GM19023 (cell line): ENCODE data around the gene PHLPP2.

ENCODE experiments used
- ATAC-seq: cut with Tn5 transposase; IDR thresholded peaks from one replicate; pipeline ENCODE4 v1.9.1; 2021; ENCODE audit warnings: mild to moderate bottlenecking, moderate library complexity; ENCODE audit not compliant: unreplicated experiment

The PHLPP2 gene

DNA sequence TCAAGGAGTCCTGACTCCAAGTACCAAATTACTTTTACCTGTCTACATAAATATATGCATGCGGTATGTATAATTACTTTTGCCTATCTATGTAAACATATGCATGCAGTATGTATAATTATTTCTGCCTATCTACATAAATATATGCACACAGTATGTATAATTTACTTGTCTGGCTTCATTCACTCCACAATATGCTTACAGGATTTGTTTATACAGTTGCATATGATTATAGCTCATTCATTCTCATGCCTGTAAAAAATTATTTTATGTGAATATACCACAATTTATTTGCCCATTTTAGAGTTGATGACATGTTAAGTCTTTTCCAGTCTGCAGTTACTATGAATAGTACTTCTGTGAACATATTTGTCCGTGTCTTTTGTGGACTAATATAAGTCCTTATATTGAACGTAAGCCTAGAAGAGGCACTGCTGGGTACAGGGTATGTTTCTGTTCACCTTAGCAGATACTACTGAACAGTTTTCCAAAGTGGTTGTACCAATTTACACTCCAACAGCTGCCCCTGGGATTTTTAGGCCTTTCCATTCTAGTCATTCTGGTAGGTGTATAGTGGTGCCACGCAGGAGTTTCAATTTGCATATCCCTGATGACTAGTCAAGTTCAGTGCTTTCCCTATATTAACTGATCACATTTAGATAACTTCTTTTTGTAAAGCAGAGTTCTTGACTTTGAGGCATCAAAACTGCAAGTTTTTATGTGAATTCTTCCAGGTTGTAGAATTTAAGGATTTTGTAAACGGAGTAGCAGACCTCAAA lies 51.5 kb downstream of the PHLPP2 start:
- ATAC-seq: no peak

GRCh38 chr16:71672125-71672524 lies 52.4 kb downstream of the PHLPP2 start:
- ATAC-seq: no peak

DNA sequence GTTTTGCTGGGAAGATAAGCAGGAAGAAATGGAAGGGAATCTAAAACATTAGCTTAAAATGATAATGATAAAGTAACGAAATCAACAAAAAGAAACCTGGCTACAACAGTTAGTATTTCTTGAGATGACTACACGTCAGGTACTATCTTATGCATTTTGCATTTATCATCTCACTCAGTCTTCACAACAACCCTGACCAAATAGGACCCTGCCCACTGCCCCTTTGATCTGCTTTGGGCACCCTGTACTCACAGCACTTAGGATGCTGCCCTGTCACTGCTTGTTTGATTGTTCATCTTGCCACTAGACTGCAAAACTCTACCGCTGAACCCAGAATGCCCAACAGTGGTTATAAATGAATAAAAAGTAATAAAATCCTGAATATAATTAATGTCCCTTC lies 53.3 kb downstream of the PHLPP2 start:
- ATAC-seq: no peak

DNA sequence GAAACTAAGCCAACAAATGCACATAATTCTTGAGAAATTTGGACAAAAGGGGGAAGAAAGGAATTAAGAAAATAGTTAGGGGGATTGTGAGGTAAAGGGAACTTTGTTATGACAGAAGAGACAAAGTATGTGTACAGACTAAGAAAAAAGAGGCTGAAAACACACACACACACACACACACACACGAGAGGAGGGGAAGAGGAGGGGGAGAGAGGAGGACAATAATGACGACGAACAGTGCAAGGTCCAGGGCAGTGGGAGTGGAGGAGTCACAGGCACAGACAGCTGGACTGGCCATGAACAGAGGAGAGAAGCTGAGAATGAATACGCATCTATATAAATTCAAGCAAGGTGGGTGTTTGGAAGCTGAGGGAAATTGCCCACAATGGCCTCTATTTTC lies 54.0 kb downstream of the PHLPP2 start:
- no peak for ATAC-seq

DNA sequence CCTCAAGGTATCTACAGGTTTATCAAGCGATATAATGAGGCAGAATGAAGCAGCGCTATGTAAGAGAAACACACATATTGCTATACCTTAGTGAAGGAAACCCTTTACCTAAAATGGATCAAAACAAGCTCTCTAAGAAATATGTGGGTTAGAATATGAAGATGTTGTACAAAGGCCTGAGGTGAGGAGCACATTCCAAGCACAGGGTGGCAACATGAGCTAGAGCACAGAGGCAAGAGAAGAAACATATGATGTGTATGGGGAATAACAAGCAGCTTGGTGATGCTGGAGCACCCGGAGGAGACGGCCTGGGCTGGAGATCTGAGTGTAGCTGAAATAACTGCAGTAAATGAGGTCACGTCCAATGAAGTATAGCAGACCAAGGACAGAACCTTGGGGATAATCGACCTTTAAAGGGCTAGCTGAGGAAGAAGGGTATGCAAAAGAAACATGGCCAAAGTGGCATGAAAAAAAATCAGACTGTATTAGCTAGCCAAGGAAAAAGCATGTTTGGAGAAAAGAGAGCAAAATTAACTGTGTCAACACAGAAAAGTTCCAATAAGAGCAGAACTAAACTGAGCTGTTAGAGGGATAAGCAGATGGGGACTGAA lies 54.5 kb downstream of the PHLPP2 start:
- no peak for ATAC-seq

GRCh38 chr16:71666928-71667707 lies 57.4 kb downstream of the PHLPP2 start:
- ATAC-seq: no peak

DNA sequence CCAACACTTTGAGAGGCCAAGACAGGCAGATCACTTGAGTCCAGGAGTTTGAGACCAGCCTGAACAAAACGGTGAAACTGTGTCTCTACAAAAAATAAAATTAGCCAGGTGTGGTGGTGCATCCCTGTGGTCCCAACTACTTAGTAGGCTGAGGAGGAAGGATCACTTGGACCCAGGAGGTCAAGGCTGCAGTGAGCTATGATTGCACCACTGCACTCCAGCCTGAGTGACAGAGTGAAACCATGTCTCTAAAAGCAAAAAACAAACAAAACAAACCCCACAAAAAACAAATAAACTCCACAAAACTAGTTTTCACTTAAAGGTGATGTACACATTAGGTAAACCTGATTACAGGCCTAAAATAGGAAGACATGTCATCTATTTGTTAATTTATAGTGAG lies 58.2 kb downstream of the PHLPP2 start:
- no peak for ATAC-seq

DNA sequence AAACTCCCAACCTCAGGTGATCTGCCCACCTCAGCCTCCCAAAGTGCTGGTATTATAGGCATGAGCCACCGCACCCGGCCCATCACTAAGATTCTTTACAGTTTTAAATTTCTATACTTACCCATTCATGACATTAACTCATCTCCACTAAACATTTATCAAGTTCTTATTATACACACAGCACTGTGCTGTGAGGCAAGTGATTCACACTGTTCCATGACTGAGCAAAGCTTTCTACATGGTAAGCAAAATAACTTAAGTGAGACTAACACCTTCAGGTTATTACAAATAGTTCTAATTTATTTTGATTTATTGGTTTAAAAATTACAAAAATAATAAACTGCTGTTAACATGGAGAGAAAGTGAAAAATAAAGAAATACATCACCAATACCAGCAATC lies 65.0 kb downstream of the PHLPP2 start:
- ATAC-seq: no peak

DNA sequence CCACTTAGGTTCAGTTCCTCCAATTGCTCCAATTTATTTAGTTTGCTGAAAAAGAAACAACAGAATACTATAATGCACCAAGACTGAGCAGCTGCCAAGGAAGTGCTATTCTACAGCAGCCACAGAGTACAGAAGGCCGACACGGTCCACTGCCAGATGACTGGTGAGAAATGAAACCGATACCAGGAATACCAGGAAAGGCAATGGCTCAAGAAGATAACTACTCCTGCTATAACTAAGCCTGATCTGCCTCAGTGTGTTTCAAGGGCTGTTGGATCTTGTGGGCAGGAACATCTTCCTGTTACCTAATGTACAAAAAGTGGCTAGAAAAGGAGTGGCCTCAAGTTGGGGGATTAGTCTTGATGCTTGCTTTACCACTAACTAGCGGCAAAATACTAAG lies 65.7 kb downstream of the PHLPP2 start:
- ATAC-seq: no peak

- no peak for ATAC-seq
Observed at GRCh38 chr16:71649704-71650103, 74.8 kb downstream of the PHLPP2 start.

- no peak for ATAC-seq
Observed at GRCh38 chr16:71648921-71649320, 75.6 kb downstream of the PHLPP2 start.

- no peak for ATAC-seq
Observed at GRCh38 chr16:71648162-71648561, 76.3 kb downstream of the PHLPP2 start.

- ATAC-seq: no peak
Observed at GRCh38 chr16:71647391-71647790, 77.1 kb downstream of the PHLPP2 start.

DNA sequence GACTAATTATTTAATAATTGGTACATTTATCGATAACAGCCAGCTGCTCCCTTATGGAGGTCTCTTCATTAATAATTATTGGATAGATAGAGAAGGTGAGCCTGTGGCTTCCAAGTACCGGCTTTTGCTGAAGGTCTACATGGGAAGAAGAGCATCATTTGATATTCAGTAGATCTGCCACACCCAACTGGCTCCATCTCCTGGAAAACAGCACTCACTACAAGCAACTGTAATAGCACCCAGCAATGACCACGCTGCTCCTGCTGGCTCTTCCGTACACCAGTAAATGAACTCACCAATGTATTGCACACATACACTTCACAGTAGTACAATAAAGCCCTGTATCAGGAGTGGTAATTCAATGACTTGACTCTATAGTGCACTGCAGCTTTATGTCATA lies 79.1 kb downstream of the PHLPP2 start:
- ATAC-seq: no peak

- no peak for ATAC-seq
Observed at GRCh38 chr16:71637398-71637797, 87.1 kb downstream of the PHLPP2 start.

GRCh38 chr16:71635632-71636031 lies 88.9 kb downstream of the PHLPP2 start:
- ATAC-seq: no peak

DNA sequence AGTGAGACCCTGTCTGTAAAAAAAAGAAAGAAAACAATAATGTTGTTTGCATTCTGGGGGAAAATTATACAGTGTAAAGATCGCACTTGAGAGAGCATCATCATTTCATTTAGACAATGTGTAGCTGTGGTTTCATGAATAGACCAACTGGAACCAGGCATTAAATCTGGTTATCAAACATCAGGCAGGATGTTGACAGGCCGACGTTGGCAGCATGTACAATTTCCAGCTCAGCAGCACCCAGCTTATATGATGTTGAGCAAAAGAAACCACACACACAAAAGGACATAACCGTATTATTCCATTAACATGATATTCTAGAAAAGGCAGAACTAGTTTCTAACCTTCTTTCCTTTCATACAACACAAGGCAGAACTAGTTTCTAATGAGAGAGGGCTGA lies 92.7 kb downstream of the PHLPP2 start:
- ATAC-seq: no peak

- no peak for ATAC-seq
Observed at GRCh38 chr16:71630808-71631207, 93.7 kb downstream of the PHLPP2 start.

DNA sequence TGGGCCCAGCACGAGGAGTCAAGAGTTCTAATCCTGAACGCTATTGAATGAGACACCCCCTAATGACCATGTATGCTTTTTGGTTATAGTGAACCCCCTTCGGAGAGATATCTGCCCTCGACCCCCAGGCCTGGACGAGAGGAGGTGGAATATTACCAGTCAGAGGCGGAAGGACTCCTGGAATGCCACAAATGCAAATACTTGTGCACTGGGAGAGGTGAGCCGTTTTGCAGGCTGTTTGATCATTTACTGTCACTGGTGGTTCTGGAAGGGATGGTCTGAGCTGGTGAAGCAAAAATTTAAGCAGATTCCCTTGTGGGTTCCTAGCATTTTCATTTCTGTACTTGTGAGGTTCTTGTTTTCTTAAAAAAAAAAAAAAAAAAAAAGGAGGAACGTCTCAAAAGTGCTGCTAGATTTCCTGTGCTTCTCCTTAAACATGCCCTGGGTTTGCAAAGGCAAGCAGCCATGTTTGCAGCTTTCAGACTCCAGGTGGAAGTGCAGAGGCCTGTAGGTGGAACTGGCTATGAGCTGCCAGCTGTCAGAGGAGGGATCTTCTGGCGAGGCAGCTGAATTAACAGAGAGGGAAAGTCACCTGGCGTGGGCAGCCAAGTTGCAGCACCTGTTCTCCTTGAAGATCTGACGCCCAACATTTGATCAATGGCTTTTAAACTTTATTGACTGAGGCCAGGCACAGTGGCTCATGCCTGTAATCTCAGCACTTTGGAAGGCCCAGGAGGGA lies 95.1 kb downstream of the PHLPP2 start:
- ATAC-seq: no peak

- no peak for ATAC-seq
Observed at GRCh38 chr16:71628810-71629209, 95.7 kb downstream of the PHLPP2 start.

DNA sequence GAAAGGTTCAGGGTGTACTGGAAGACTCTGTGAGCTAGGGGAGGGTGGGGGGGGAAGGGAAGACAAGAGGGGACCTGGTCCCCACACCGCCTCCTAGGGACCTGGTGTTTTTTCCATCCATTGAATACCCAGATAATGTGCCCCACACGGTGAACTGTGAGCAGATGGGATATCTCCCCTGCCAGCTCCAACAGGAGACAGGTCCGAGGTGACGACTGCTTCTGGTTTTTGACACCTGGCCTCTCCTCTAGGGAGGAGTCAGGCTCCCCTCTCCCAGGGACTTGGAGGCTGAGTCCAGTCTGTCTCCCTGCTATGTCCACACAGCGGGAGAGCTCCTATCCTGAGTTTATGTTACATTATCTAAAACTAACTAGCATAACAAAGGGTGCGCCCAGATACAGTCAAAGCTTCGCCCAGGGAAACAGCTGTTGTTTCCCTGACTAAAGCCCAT lies 96.7 kb downstream of the PHLPP2 start:
- ATAC-seq: no peak
